Epidermal melanocyte (primary cell): ENCODE measurements around the gene SST.

Source experiments
- DNase-seq: peaks from one replicate; pipeline ENCODE4 v3.0.0; 2011; ENCODE audit warnings: low spot score; ENCODE audit not compliant: insufficient read length

The SST gene

DNA sequence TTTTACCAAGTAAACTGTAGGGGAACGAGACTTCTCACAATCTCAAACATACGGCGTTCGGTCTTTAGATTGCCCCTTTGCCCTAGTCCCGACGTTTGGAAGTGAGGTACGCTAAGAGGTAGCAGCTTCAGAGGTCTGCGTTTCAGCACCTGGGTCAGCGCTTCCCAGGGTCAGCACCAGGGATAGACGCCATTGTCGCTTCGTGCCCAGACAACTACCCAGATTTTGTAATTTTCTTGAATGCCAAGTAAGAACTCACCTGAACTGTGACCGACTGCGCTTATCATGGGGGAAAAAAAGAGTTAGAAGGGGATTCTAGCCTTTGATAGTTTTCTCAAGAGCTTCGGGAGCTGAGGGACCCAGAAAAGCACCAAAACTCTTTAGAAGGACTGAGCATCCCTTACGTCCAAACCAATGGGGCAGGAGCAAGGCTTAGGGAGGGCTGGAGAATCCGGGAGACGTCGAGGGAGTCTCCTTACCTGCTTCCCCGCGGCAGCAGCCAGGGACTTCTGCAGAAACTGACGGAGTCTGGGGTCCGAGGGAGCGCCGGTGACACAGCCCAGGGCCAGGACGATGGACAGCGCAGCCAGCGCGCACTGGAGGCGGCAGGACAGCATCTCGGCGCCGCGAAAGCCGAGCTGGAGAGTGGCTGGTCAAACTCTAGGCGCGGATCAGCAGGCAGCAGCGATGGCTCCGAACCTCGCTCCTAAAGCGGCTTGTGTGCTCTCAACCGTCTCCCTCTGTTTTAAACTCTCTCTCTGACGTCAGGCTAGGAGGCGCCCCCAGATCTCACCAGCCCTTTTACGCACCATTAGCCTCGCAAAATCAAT is at the start of gene SST:
TSS of gene SST (minus strand) at position 720 of the 830 bp plus-strand sequence. CDS start at position 617, 103 bp downstream.
- DNase-seq: no peak

DNA sequence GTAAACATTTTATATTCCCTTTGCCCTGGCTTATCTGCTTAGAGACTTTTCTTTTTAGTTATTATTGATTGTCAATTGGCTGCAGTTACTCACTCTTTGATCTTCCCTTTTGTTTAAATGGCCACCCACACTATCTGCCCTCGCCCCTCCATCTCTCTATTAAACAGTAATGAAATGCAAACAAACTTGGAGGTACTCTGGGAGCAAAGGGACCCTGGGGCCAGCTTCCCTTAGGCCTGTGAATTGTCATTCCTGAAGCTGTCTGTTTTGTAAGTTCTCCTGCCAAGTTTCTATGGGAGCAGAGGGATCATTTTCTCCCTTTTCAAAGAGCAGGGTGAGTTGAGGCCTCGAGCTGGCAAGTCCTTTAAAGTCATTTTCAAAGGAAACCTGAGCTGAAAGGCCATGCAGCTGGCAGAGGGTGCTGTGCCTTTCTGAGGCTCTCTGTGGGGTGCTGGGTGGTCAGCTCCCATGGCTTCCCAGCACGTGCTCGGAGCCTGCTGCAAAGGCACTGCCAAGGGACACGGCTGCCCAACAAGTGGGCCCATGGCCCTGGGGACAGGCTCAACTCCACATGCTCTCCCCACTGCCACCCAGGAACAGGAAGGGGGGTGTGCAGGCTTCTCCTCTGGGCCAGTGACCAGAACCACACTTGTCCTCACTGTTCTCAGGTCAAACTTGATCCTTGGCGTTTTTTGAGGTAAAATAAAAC is 49.6 kb upstream of the SST start:
- DNase-seq: no peak

DNA sequence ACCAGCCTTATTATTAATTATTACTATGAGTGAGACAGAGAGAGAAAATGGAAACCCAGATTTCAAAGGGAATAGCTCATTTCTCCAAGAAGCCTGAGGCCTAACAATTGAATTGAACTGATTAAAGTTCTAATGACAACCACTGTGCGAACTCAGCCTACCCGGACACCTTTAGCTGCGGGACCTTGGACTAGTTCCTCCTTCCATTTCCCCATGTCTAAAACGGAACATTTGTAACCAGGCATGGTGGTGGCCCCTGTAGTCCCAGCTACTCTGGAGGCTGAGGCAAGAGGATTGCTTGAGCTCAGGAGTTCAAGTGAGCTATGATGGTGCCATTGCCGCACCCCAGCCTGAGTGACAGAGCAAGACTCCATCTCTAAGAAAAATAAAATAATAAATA is 48.6 kb upstream of the SST start:
- DNase-seq: no peak

DNA sequence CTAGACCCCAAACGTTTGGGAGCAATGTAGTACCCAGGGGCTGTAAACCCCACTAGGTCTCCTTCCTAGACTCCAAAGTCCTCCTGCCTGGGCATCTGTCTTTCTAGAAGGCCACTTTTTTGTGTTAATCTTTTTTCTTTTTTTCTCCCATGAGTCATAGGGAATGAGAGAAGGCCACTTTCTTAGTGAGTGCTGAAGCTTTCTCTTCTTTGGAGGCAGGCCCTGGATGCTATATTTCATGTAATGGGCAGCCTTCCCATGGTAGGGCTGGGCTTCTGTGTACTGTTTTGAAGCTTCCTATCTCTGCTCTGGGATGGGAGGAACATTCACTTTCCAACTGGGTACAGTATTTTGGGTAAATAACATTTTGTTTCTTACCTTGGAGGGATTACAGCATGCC is 47.4 kb upstream of the SST start:
- no peak for DNase-seq

DNA sequence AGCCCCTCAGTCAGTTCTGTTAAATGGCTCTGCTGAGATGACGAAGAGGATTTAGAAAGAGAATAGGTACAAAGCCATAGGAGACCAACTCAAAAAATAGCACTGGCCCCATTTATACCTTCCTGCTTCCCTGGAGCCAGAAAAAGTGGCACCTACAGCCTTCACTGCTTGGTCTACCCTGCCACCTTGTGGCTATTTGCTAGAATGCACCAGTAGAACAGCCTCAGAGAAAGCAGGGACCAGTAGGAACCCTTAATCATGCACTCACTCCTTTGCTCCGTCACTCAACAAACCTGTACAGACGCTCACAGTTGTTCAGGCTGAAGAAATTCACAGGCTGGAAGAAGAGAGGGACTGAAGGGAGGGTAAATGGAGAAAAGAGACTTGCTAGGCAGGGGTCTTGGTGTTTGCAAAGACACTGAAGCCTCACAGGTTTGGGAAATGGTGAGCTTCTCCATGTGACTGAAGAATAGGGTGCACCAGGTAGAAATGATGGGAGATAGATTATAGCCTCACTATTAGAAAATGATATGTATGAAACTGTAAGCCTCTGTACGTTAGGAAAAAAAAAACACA is 44.3 kb upstream of the SST start:
- DNase-seq: peak; percentile 65

DNA sequence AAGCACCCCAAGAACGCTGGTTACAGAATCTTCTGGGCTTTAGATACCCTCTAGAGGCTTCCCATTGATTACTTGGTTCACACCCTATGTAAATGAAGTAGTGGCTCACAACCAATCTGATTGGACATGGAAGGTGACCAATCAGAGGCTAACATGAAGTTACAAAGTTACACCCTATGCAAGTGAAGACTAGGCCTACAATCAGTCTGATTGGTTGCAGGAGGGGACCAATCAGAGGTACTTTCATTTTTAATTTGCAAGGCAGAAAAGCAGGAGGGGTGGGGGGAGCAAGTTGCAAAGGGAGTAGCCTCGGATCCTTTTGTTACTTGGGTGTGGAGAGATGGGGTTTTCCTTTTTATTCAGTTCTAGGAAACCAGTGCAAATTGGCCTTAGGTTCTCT is 43.3 kb upstream of the SST start:
- no peak for DNase-seq

DNA sequence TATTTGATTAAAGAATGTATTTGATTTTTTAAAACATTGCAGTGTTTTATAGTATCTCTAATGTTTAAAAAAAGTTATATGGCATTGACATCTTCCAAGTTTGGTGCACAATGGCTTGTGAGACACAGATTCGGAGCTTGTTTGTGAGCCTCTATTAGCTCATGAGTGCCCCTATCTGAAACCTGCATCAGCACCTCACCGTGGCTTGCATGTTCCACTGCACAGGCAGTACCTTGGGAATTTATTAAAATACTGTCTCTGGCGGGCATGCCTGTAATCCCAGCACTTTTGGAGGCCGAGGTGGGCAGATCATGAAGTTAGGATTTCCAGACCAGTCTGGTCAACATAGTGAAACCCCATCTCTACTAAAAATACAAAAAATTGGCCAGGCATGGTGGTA is 39.0 kb upstream of the SST start:
- DNase-seq: no peak

DNA sequence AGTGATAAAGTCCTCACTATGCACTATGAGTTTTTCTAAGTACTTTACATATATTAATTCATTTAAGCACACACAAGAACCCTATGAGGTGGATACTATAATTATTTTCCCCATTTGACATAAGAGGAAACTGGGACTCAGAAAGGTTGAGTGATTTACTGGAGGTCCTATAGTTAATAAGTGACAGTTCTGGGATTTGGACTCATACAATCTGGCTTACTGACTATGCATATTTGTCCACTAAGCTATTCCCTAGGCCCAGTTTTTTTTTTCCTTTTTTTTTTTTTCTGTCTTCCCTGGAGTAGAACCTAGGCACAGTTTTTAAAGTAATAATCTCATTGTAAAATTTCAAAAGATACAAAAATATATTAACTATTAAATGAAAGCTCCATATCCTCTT is 38.5 kb upstream of the SST start:
- no peak for DNase-seq

DNA sequence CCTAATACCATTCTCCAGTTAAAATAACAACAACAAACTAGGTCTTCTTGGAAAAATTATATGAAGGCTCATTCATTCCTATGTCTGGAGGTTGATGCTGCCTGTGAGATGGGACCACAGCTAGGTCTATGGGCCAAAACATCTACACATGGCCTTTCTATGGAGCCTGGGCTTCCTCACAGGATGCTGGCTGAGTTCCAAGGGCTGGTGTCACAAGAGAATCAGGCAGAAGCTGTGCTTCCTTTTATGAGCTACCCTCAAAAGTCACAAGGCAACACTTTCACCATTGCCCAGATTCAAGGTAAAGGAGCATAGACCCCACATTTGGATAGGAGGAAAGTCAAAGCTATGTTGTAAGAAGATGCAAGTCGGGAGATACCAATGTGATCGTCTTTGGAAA is 36.8 kb upstream of the SST start:
- DNase-seq: no peak

DNA sequence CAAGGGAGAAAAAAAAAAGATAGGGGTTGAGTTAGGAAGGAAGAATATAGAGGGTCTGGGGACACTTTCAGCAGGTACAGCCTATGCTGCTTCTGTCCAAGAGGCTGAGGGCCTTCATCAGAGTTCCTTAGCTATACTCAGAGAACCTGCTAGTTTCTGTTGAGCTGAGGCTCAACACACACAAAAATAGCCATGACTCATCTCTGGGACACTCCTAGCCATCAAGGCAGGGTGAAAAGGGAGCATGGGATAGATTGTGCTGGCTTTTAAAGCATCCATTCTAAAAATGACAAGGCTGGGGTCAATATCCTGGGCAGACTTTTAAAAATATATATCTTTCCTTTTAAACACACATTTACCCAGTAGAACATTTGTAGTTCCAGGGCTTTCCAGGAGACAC is 35.0 kb upstream of the SST start:
- DNase-seq: no peak

DNA sequence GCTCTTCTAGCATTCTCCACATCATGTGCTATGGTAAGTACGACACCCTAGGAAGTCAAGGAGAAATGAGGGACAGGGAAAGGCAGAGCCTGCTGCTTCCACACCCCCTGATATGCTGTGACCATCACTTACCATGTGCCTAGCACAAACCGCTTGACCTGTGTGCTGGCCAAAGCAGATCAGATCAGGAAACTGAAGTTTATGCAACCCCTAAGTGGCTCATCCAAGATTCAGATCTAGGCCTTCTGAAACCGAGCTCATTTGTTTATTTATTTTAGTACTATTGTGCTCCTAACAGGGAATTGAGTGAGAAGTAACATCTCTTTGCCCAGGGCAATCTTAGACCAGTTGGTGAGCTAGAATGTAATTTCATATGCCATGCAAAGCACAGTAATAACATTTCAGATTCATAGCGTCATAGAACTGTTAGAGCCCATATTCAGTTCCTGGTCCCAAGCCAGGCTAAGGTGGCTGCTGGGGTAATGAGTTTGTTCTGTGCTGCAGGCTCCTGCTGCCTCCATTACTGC is 32.4 kb upstream of the SST start, which contains the start of gene RTP2:
TSS of gene RTP2 (minus strand) at position 51 of the 527 bp plus-strand sequence. CDS start 429 bp downstream, outside the sequence.
- DNase-seq: no peak

DNA sequence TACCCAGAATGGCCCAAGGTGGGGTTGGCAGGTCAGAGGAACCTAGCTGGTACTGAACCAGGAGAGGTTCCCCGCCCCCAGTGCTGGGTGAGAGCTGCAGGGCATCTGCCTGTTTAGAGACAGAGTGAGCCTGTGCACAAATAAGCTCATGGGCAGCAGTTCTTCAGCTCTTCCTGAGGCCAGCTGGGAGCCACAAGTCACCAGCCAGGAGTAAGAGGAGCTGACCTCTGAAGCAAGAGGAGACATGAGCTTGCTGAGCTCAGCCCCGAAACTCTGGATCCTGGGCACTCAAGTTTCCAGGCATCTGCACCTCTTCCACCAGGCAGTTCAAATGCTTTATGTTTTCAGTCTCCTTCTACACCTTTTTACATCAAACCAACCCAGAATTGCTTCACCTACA is 30.1 kb upstream of the SST start:
- DNase-seq: no peak

DNA sequence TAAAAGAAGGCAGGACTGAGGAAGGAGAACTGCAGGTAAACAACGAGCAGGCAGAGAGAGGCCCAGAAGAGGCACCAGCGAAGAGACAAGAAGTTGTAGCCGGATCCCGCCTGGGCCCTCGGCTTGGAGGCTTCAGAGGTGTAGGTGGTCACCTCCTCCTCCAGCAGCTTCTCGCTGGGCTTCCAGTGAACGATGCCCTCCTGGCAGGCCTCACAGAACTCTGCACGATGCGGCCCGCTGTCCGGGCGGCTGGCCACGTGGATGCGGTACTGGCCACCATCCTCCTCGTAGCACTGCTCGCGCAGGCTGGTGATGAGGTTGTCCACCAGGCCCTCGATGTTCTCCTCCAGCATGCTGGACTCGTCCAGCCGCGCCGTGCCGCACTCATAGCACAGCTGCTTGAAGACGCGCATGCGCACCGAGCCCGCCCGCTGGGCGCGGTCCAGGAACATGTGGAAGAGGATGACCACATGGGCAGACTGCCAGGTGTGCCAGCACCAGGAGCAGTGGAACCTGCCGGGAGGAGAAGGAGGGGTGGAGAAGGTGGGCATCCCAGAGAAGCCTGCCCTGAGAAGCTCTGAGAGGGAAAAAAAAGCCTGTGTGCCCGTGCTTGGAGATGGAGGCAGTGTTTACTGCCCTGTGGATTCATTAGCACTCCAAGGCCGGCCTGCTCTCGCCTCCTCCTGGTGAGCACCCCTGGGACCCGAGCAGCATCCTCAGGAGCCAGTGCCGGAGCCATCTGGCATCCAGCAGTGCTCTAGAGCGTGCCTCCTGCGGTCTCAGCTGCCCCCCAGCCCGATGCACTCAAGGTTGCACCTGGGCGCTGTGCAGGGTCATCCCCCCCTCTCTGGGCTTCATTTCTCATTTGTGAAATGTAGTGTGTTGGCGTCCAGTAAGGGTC is 28.6 kb upstream of the SST start:
- DNase-seq: no peak

DNA sequence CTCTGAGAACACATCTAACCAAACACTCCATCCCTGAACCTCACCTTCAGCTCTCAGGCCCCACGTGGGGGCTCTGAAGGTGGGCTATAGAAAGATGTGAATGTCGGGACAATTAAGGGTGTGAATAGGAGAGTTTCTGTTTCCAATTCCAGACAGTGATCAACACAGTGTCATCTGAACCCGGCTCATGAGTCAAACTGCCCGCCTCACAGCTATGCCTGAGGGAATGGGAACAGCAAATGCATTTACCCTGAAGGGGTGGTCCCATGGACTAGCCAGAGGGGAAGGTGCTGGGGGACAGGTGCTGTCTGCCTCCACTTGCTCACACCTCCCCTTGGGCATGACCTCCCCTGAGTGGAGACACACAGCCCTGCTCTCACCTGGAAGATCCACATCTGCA is 25.8 kb upstream of the SST start:
- no peak for DNase-seq

DNA sequence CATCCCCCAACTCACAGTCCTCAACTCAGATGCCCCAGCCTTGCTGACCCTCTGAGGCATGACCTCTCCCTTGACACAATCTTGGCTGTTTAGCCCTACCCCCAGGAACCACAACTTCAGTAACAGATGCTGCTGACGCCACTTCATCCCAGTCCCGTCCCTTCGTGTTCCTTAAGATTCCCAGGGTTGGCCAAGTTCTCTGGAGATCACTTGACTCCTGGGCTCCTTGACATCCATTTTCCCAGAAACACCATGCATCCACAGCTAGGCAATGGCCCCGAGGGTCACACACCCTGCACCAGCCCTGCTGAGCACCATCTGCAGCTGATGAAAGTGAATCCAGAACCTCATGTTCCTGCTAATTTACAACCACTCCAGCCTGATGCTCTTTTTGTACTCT is 25.3 kb upstream of the SST start:
- no peak for DNase-seq

DNA sequence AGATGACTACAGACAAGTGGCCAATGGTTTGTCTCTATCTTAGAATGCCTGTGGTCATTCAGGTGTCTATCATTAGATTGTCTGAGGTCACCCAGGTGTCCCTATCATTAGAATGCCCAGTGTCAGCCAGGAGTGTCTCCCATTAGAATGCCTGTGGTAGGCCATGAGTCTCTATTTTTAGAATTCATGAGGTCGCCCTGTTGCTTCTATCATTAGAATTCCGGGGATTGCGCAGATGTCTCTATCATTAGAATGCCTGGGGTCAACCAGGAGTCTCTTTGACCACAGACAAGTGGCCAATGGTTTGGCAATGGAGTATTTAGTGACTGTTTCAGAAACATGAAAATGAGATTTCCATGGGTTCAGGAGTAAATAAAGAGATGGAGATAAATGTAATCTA is 24.6 kb upstream of the SST start:
- DNase-seq: no peak

DNA sequence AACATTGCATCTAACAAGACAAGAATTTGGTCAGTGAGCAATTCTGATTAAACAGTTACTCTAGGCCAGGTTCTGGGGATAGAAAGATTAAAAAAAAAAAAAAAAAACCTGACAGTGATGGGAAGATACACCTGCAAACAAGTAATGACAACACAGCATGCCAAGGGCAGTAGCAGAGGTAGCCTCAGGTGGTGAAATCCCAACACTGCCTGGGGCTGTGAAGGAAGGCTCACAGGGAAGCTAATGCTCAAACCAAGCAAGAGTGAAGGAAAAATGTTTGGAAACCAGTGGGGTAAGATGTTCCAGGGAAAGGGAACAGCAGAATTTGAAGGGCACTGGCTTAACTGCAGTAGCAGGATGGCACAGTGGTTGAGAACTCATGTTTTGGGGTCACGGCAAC is 23.2 kb upstream of the SST start:
- no peak for DNase-seq

DNA sequence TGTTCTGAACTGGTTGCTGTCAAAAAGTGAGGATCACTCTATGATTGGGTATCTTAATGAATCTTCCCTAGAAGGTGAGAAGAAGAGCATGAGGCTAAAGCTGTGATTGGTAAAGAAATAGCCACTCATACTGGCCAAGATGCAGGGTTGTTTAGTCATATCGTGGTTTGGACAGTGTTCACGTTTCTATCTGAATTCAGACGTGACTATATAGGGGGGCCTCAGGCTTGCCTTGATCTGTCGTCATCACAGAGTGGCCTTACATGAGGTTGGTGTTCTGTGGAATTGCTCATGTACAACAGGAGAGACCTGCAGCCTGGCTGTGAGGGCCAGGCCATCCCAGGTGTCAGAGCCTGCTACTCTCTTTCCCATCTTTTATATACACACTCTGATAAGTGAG is 19.8 kb upstream of the SST start:
- DNase-seq: no peak

DNA sequence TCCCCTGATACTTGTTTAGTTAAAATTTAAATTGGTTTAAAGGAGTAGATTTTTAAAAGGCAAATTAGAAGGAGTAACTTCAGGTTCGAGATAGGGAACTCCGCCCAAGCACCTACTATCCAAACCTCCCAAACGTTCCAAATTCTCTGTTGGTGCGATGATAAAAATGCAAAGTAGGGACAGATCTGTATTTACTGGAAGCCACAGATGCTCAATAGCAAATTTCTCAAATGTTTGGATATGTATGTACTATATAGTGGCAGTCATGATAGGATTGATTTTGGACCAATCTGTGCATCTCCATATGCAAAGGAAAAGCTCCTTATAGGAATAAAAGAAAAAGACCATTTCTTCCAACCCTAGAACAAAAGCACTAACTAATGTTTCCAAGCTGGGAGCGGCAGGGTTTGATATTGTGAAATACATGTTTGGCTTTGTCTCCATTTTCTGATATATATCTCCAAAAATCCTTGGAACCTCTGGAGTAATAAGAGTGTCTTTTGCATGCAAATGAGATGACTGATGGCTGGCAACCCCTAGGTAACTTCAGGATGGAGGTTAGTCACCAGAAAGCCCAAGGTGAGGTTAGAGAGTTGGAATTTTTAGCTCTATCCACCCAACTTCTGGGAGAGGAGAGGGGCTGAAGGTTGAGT is 16.6 kb upstream of the SST start:
- no peak for DNase-seq

DNA sequence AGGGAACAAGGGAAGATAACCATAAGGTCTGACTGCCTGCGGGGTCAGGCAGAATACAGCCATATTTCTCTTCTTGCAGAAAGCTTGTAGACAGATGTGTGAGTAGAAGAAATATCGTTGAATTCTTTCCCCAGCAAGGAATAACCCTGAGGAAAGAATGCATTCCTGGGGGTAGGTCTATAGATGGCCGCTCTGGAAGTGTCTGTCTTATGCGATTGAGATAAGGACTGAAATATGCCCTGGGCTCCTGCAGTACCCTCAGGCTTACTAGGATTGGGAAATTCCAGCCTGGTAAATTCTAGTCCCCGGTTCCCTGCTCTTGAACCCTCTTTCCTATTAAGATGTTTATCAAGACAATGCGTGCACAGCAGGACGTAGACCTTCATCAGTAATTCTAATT is 15.8 kb upstream of the SST start:
- DNase-seq: no peak

DNA sequence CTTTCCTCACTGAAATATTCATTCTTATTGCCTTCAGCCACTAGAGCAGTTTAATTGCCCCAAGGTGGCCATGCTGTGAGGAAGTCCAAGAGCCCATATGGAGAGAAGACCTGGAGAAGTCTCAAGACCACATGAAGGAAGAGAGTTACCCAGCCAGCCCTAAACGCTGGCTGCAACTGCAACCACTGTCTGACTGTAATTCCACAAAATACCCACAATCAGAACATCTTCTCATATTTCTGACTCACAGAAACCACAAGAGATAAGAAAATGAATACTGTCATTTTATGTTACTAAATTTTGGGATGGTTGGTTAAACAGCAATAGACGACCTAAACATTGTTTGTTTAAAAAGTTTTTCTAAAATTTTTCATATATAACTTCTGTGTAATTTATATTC is 14.7 kb upstream of the SST start:
- no peak for DNase-seq
